ENCODE data around the gene IGF2. TPM values are rescaled to one million over a fixed set of nuclear protein-coding genes. Genes with fewer than 3 reads are reported as not detected.

IGF2 gene
- total RNA-seq, 4 donors from 2014 or later = 8.2 to 19.8 (median 12.2) TPM

DNA sequence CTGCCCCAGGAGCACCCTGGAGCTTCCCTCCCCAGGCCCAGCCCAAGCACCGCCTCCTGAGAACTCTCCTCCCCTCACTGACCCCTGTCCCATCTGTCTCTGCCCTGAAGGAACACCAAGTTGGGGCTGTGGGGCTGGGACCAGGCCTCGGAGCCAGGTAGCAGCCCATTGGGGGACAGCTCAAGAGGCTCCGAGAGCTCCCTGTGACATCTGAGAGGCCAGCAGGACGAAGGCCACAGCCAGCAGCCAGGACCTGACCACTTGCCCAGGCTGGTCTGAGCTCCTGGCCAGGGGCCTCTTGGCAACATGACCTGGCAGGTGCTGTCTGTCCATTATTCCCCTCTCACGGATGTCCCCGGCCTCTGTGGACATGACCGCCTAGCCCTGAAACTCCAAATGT is 33.7 kb downstream of the IGF2 start:
- DNase-seq = no peak
- Histone ChIP-seq H3K9me3 (no peaks in the 10 kb centered on the region), H3K4me3 (no peak overlapping the region), H3K36me3 (no peaks in the 10 kb centered on the region), H3K4me1 (peaks cover 0 to 2% (median 0%) of the 10 kb centered on the region in 4 donors), H3K27ac (no peak overlapping the region), H3K27me3 (no peaks in the 10 kb centered on the region)
- in situ Hi-C loops (cut with MboI; ENCODE audit: low pct_ligation_motif_present in 1 of 4, low pct_unique_long_range_greater_than_20kb in 1 of 4, low sequenced_read_pairs in 3 of 4) = no loop called here
- TF ChIP-seq POLR2A (IDR thresholded peaks at IDR 0.05) = no peak
- TF ChIP-seq POLR2AphosphoS5 (IDR thresholded peaks at IDR 0.05) = no peak
- no peak for TF ChIP-seq CTCF (IDR thresholded peaks at IDR 0.05)
- TF ChIP-seq EP300 (IDR thresholded peaks at IDR 0.05; ENCODE audit: low read depth) = no peak
- 60 to 95% methylated on average over 2 to 7 of the region's 7 CpGs for WGBS, 2 donors (ENCODE audit: low coverage in 1 of 2)
- intact Hi-C loops (cut with DNase I; ENCODE audit: low total_unique reads) = no loop called here

- in situ Hi-C loops (cut with MboI; ENCODE audit: low pct_ligation_motif_present in 1 of 4, low pct_unique_long_range_greater_than_20kb in 1 of 4, low sequenced_read_pairs in 3 of 4) (no loop called here), intact Hi-C loops (cut with DNase I; ENCODE audit: low total_unique reads) (no loop called here)
- 87% methylated on average over 16 of the region's 18 CpGs; no CpG with 5 or more reads in 1 of the 2 donors for WGBS, 2 donors (ENCODE audit: low coverage in 1 of 2)
- DNase-seq = no peak
- no peak for TF ChIP-seq CTCF (IDR thresholded peaks at IDR 0.05)
- H3K36me3 ChIP-seq = no peaks in the 10 kb centered on the region
- no peaks in the 10 kb centered on the region for H3K27me3 ChIP-seq
- peaks cover 0 to 9% (median 0%) of the 10 kb centered on the region in 4 donors for H3K4me1 ChIP-seq
- H3K9me3 ChIP-seq = no peaks in the 10 kb centered on the region
- H3K4me3 ChIP-seq = no peak overlapping the region
- no peak overlapping the region for H3K27ac ChIP-seq
Measured at GRCh38 chr11:2104524-2105440, 34.4 kb downstream of the IGF2 start.

- Histone ChIP-seq H3K27me3 (no peaks in the 10 kb centered on the region), H3K9me3 (no peaks in the 10 kb centered on the region), H3K4me1 (peaks cover 0 to 14% (median 0%) of the 10 kb centered on the region in 4 donors), H3K36me3 (no peaks in the 10 kb centered on the region), H3K27ac (no peak overlapping the region), H3K4me3 (no peak overlapping the region)
- in situ Hi-C loops (cut with MboI; ENCODE audit: low pct_ligation_motif_present in 1 of 4, low pct_unique_long_range_greater_than_20kb in 1 of 4, low sequenced_read_pairs in 3 of 4) = no loop called here
- DNase-seq = no peak
- intact Hi-C loops (cut with DNase I; ENCODE audit: low total_unique reads) = no loop called here
- TF ChIP-seq CTCF (IDR thresholded peaks at IDR 0.05) (no peak), POLR2A (IDR thresholded peaks at IDR 0.05) (no peak), POLR2AphosphoS5 (IDR thresholded peaks at IDR 0.05) (no peak), EP300 (IDR thresholded peaks at IDR 0.05; ENCODE audit: low read depth) (no peak)
- WGBS, 2 donors (ENCODE audit: low coverage in 1 of 2) = 92 to 96% methylated on average over 2 to 20 of the region's 25 CpGs
Measured at GRCh38 chr11:2103668-2104523, 35.3 kb downstream of the IGF2 start.

DNA sequence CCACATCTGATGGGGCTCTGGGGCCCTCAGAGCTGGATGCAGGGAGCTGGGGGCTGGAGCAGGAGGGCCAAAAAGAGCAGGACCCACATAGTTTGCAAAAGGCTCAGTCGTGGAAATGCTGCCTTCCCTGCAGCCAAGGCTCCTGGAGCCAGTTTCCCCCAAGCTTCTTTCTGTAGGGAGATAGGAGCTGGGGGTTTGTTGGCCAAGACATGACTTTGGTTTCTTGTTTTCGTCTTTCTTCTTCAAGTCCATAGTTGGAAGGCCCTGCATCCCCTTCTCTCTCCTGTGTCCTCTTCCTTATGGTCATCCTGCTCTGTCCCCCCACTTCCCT is 36.3 kb downstream of the IGF2 start:
- Histone ChIP-seq H3K4me3 (no peak overlapping the region), H3K27ac (no peak overlapping the region), H3K9me3 (no peaks in the 10 kb centered on the region), H3K4me1 (peaks cover 0 to 15% (median 0%) of the 10 kb centered on the region in 4 donors), H3K36me3 (no peaks in the 10 kb centered on the region), H3K27me3 (no peaks in the 10 kb centered on the region)
- WGBS, 2 donors (ENCODE audit: low coverage in 1 of 2) = 48% methylated on average over 2 of the region's 2 CpGs; no CpG with 5 or more reads in 1 of the 2 donors
- no peak for DNase-seq
- intact Hi-C loops (cut with DNase I; ENCODE audit: low total_unique reads) = no loop called here
- in situ Hi-C loops (cut with MboI; ENCODE audit: low pct_ligation_motif_present in 1 of 4, low pct_unique_long_range_greater_than_20kb in 1 of 4, low sequenced_read_pairs in 3 of 4) = no loop called here
- TF ChIP-seq CTCF (IDR thresholded peaks at IDR 0.05) (no peak), POLR2AphosphoS5 (IDR thresholded peaks at IDR 0.05) (no peak), EP300 (IDR thresholded peaks at IDR 0.05; ENCODE audit: low read depth) (no peak), POLR2A (IDR thresholded peaks at IDR 0.05) (no peak)
